A673 (cell line): ENCODE data around the gene MYCT1. TPM values are rescaled to one million over a fixed set of nuclear protein-coding genes. Genes with fewer than 3 reads are reported as not detected.

ENCODE experiments used
- BruUV-seq: library from RNA; stranded (reverse); fragments of 400-500 nt; replicated peaks from 2 replicates; lab custom pipeline; 2021; lab: Mats Ljungman, UMichigan
- CTCF ChIA-PET: fragments of 300-600 bp; sonication (Branson Sonifier 250); formaldehyde crosslinking; loops from one replicate; lab custom pipeline; 2022; ENCODE audit warnings: antibody characterized with exemption; lab: Charles Lee
- POLR2A ChIA-PET: fragments of 300-600 bp; sonication (Branson Sonifier 250); formaldehyde crosslinking; loops from one replicate; lab custom pipeline; 2022; ENCODE audit warnings: antibody characterized with exemption; ENCODE audit not compliant: low non-redundant PET; lab: Charles Lee
- DNase-seq: peaks from one replicate; pipeline ENCODE4 v3.0.0-alpha.2; 2015; ENCODE audit warnings: low spot score
- H3K27ac ChIP-seq: fragments of 200-600 bp; sonication (generic); 2 replicates; pipeline ENCODE4 v1.5.1; 2016; ENCODE audit warnings: mixed run types, low read depth, mild to moderate bottlenecking, mixed read lengths, antibody characterized with exemption, low read length; ENCODE audit not compliant: poor library complexity, severe bottlenecking
- H3K27me3 ChIP-seq: fragments of 200-600 bp; sonication (generic); replicated peaks from 2 replicates; pipeline ENCODE4 v1.6.1; 2017; ENCODE audit warnings: mixed run types, low read depth, mild to moderate bottlenecking, mixed read lengths, antibody characterized with exemption, low read length; ENCODE audit not compliant: insufficient read depth, poor library complexity
- H3K36me3 ChIP-seq: fragments of 200-600 bp; sonication (generic); 2 replicates; pipeline ENCODE4 v1.6.1; 2016; ENCODE audit warnings: mixed run types, mild to moderate bottlenecking, mixed read lengths, antibody characterized with exemption, low read length; ENCODE audit not compliant: insufficient read depth, poor library complexity, severe bottlenecking
- H3K4me1 ChIP-seq: fragments of 200-600 bp; sonication (generic); 2 replicates; pipeline ENCODE4 v1.6.1; 2017; ENCODE audit warnings: mixed run types, mild to moderate bottlenecking, mixed read lengths, antibody characterized with exemption, low read length; ENCODE audit not compliant: insufficient read depth, poor library complexity, severe bottlenecking
- H3K4me3 ChIP-seq: fragments of 200-600 bp; sonication (generic); 2 replicates; pipeline ENCODE4 v1.5.1; 2016; ENCODE audit warnings: low read depth, mixed run types, mild to moderate bottlenecking, mixed read lengths, low read length; ENCODE audit not compliant: poor library complexity, severe bottlenecking
- H3K9me3 ChIP-seq: fragments of 200-600 bp; sonication (generic); 2 replicates; pipeline ENCODE4 v1.6.1; 2016; ENCODE audit warnings: mixed run types, low read depth, mild to moderate bottlenecking, mixed read lengths, antibody characterized with exemption, low read length; ENCODE audit not compliant: poor library complexity, severe bottlenecking
- EZH2 ChIP-seq: fragments of 200-600 bp; sonication (generic); IDR thresholded peaks from 2 replicates; pipeline ENCODE4 v1.6.1; 2017; ENCODE audit warnings: borderline replicate concordance, low read depth, mild to moderate bottlenecking, mixed read lengths, antibody characterized with exemption, low read length; ENCODE audit not compliant: poor library complexity, severe bottlenecking
- intact Hi-C: fragments of 100-400 bp; cut with micrococcal nuclease; formaldehyde crosslinking; loops from one replicate; pipeline ENCODE4 v1.10.0; 2022; ENCODE audit not compliant: unreplicated experiment
- total RNA-seq: library from RNA; stranded (reverse); gene quantifications from 2 replicates; pipeline ENCODE4 v1.2.3, GENCODE V29; 2021
- TF ChIP-seq, protein P1 (sequence below): fragments of 300-800, 200-600 bp; sonication (generic); conservative IDR thresholded peaks from 2 replicates; pipeline ENCODE4 v1.5.1; 2017; ENCODE audit warnings: low read depth, mild to moderate bottlenecking, antibody characterized with exemption, low read length, moderate library complexity, mixed read lengths

MYCT1 gene
- total RNA-seq, 1 experiment from 2014 or later: not detected

DNA sequence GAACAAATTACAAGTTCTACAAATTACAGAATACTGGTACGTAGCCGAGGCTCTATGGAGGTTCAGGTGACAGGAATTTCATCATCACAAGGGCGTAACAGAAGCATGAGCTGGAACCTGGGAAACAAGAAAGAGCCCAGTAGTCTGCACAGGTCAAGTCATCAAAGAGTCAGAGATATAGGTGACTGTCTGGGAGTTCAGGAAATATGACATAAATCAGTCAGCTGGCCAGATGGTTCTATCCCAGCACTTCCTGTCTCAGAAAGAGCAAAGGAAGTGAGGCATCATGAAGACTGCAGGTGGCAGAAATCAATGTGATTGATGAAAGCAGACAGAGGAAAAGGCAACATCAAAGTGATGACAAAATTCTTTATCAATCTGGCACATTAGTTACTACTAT lies 23.3 kb downstream of the MYCT1 start:
- Histone ChIP-seq H3K9me3 (no peaks in the 10 kb centered on the region), H3K27me3 (no peaks in the 10 kb centered on the region), H3K4me1 (no peaks in the 10 kb centered on the region), H3K27ac (no peak overlapping the region), H3K4me3 (no peak overlapping the region), H3K36me3 (no peaks in the 10 kb centered on the region)
- intact Hi-C loops: no loop called here
- no peak for TF ChIP-seq EZH2
- TF ChIP-seq, protein P1, sequence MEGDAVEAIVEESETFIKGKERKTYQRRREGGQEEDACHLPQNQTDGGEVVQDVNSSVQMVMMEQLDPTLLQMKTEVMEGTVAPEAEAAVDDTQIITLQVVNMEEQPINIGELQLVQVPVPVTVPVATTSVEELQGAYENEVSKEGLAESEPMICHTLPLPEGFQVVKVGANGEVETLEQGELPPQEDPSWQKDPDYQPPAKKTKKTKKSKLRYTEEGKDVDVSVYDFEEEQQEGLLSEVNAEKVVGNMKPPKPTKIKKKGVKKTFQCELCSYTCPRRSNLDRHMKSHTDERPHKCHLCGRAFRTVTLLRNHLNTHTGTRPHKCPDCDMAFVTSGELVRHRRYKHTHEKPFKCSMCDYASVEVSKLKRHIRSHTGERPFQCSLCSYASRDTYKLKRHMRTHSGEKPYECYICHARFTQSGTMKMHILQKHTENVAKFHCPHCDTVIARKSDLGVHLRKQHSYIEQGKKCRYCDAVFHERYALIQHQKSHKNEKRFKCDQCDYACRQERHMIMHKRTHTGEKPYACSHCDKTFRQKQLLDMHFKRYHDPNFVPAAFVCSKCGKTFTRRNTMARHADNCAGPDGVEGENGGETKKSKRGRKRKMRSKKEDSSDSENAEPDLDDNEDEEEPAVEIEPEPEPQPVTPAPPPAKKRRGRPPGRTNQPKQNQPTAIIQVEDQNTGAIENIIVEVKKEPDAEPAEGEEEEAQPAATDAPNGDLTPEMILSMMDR: no peak
- ChIA-PET POLR2A (no interaction called here), CTCF (no interaction called here)
- peak; percentile 17 for DNase-seq
- no TSS peak for BruUV-seq

DNA sequence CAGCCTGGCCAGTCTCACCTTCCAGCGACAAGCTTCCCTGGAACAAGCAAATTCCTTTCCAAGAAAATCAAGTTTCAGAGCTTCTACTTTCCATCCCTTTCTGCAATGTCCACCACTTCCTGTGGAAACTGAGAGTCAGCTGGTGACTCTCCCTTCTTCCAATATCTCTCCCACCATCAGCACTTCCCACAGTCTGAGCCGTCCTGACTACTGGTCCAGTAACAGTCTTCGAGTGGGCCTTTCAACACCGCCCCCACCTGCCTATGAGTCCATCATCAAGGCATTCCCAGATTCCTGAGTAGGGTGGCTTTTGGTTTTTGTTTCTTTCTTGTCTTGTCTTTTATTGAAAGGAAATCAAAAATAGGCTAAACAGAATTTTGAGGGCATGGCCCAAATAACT lies 24.3 kb downstream of the MYCT1 start:
- Histone ChIP-seq H3K9me3 (no peaks in the 10 kb centered on the region), H3K4me1 (no peaks in the 10 kb centered on the region), H3K27me3 (no peaks in the 10 kb centered on the region), H3K36me3 (no peaks in the 10 kb centered on the region), H3K4me3 (no peak overlapping the region), H3K27ac (no peak overlapping the region)
- DNase-seq: no peak
- intact Hi-C loops: no loop called here
- BruUV-seq: no TSS peak
- ChIA-PET POLR2A (no interaction called here), CTCF (no interaction called here)
- TF ChIP-seq EZH2: no peak
- TF ChIP-seq, protein P1: no peak

DNA sequence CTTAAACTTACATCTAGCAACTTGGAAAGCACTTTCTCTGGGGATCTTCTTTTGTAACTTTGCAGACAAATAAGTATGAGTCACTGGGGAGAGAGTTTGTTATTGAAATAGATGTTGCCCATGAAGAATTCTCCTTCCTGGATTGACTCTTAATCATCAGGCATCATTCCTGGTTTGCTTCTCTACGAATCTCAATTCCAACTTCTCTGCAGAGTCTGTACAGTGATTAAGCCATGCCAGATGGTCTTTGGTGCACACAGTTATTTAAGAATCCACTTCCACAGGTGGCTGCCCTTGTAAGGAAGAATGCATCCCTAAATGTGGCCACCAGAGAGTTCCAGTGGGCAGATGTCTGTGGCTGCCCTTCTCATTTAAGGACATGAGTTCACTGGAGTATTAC lies 25.7 kb downstream of the MYCT1 start:
- POLR2A ChIA-PET: interaction anchor here (0.6 kb wide), 1 partner anchor 9 kb away, joined by 3 read pairs; no protein-coding TSS in a partner anchor
- DNase-seq: no peak
- Histone ChIP-seq H3K36me3 (no peaks in the 10 kb centered on the region), H3K27ac (no peak overlapping the region), H3K4me1 (no peaks in the 10 kb centered on the region), H3K4me3 (no peak overlapping the region), H3K27me3 (no peaks in the 10 kb centered on the region), H3K9me3 (no peaks in the 10 kb centered on the region)
- CTCF ChIA-PET: no interaction called here
- TF ChIP-seq, protein P1: no peak
- no peak for TF ChIP-seq EZH2
- intact Hi-C loops: no loop called here
- no TSS peak for BruUV-seq
